Astrocyte (in vitro differentiated cells and primary cell): ENCODE data around the gene PRDM2. TPM values are rescaled to one million over a fixed set of nuclear protein-coding genes. Genes with fewer than 3 reads are reported as not detected.

Experiments
- DNase-seq: peaks from one replicate; pipeline ENCODE4 v3.0.0-alpha.2; 2010; ENCODE audit warnings: low read depth
- FAIRE-seq: peaks from 2 replicates; lab custom pipeline; 2011; peaks lifted over from hg19 to GRCh38; lab: Jason Lieb, UNC
- H2AFZ ChIP-seq: 2 replicates; pipeline ENCODE4 v1.6.0; 2012; ENCODE audit warnings: low read depth, low read length, inconsistent platforms
- H3K27ac ChIP-seq: 2 replicates; pipeline ENCODE4 v1.5.1; 2011; ENCODE audit warnings: low read depth, low read length, inconsistent platforms
- H3K27me3 ChIP-seq: 2 replicates; pipeline ENCODE4 v1.6.0; 2011; ENCODE audit warnings: low read length, inconsistent platforms; ENCODE audit not compliant: insufficient read depth
- H3K36me3 ChIP-seq: 2 replicates; pipeline ENCODE4 v1.5.1; 2011; ENCODE audit warnings: low read length, inconsistent platforms; ENCODE audit not compliant: insufficient read depth
- H3K4me1 ChIP-seq: 2 replicates; pipeline ENCODE4 v1.5.1; 2011; ENCODE audit warnings: low read length, inconsistent platforms; ENCODE audit not compliant: insufficient read depth
- H3K4me2 ChIP-seq: 2 replicates; pipeline ENCODE4 v1.6.0; 2012; ENCODE audit warnings: low read length, inconsistent platforms
- H3K4me3 ChIP-seq: 2 replicates; pipeline ENCODE4 v1.5.1; 2011; ENCODE audit warnings: low read depth, mild to moderate bottlenecking, low read length, inconsistent platforms; ENCODE audit not compliant: insufficient read depth
- H3K79me2 ChIP-seq: 2 replicates; pipeline ENCODE4 v1.6.0; 2012; ENCODE audit warnings: mild to moderate bottlenecking, low read length, inconsistent platforms; ENCODE audit not compliant: insufficient read depth
- H3K9ac ChIP-seq: 2 replicates; pipeline ENCODE4 v1.6.0; 2012; ENCODE audit warnings: mild to moderate bottlenecking, low read length, inconsistent platforms
- H3K9me3 ChIP-seq: 2 replicates; pipeline ENCODE4 v1.5.1; 2012; ENCODE audit warnings: low read depth, mild to moderate bottlenecking, low read length, inconsistent platforms; ENCODE audit not compliant: insufficient read depth
- H4K20me1 ChIP-seq: 2 replicates; pipeline ENCODE4 v1.6.0; 2012; ENCODE audit warnings: low read length, inconsistent platforms; ENCODE audit not compliant: insufficient read depth
- H3K27ac Mint-ChIP-seq: one replicate; pipeline ENCODE4 v1.8.0; 2021; ENCODE audit warnings: mild to moderate bottlenecking, mixed read lengths; ENCODE audit not compliant: unreplicated experiment
- H3K27me3 Mint-ChIP-seq: one replicate; pipeline ENCODE4 v1.8.0; 2021; ENCODE audit warnings: low read depth, mixed read lengths; ENCODE audit not compliant: unreplicated experiment
- H3K36me3 Mint-ChIP-seq: one replicate; pipeline ENCODE4 v1.8.0; 2021; ENCODE audit warnings: low read depth, mixed read lengths; ENCODE audit not compliant: unreplicated experiment
- H3K4me1 Mint-ChIP-seq: one replicate; pipeline ENCODE4 v1.8.0; 2021; ENCODE audit warnings: low read depth, mixed read lengths; ENCODE audit not compliant: unreplicated experiment
- H3K4me3 Mint-ChIP-seq: one replicate; pipeline ENCODE4 v1.8.0; 2021; ENCODE audit warnings: mild to moderate bottlenecking, moderate library complexity, mixed read lengths; ENCODE audit not compliant: unreplicated experiment
- H3K9me3 Mint-ChIP-seq: one replicate; pipeline ENCODE4 v1.8.0; 2021; ENCODE audit warnings: mild to moderate bottlenecking, mixed read lengths; ENCODE audit not compliant: unreplicated experiment
- EZH2 ChIP-seq: IDR thresholded peaks from 2 replicates; pipeline ENCODE4 v1.6.1; 2012; ENCODE audit warnings: mild to moderate bottlenecking, low read length, inconsistent platforms; ENCODE audit not compliant: insufficient read depth
- total RNA-seq: library from RNA; stranded (reverse); gene quantifications from 2 replicates; pipeline ENCODE4 v1.2.1, GENCODE V29; 2021
- TF ChIP-seq, protein P1 (sequence below): IDR thresholded peaks from 2 replicates; pipeline ENCODE4 v1.5.1; 2011; ENCODE audit warnings: low read depth, mild to moderate bottlenecking, inconsistent platforms, low read length, moderate library complexity; ENCODE audit not compliant: insufficient read depth

Gene PRDM2
- total RNA-seq, 1 donor from 2014 or later = 49.0 TPM

DNA sequence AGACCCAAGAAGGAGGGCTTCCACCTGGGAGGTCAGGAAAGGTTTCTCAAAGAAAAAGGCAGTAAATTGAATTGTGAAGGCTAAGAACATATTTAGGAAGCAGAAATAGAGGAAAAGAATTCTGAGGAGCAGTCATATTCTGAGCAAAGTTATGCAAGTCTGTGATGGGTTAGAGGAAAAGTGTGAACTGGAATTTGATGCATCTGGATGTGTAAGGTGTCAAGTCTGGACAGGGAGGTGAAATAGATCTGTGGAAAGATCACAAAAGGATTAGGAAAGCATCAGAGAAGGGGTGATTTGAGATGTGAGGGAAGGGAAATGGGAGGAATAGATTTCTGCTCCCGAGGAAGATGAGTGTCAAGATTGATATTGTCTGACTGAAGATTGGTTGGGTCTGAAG, 18.1 kb upstream of the PRDM2 start:
- H3K27me3 Mint-ChIP-seq = peaks cover 20% of the 10 kb centered on the region
- H3K9ac ChIP-seq = no peak overlapping the region
- peaks cover 3% of the 10 kb centered on the region for H3K9me3 Mint-ChIP-seq
- no peaks in the 10 kb centered on the region for H4K20me1 ChIP-seq
- no peaks in the 10 kb centered on the region for H3K9me3 ChIP-seq
- no peaks in the 10 kb centered on the region for H3K79me2 ChIP-seq
- no peak overlapping the region for H3K4me3 Mint-ChIP-seq
- TF ChIP-seq, protein P1, sequence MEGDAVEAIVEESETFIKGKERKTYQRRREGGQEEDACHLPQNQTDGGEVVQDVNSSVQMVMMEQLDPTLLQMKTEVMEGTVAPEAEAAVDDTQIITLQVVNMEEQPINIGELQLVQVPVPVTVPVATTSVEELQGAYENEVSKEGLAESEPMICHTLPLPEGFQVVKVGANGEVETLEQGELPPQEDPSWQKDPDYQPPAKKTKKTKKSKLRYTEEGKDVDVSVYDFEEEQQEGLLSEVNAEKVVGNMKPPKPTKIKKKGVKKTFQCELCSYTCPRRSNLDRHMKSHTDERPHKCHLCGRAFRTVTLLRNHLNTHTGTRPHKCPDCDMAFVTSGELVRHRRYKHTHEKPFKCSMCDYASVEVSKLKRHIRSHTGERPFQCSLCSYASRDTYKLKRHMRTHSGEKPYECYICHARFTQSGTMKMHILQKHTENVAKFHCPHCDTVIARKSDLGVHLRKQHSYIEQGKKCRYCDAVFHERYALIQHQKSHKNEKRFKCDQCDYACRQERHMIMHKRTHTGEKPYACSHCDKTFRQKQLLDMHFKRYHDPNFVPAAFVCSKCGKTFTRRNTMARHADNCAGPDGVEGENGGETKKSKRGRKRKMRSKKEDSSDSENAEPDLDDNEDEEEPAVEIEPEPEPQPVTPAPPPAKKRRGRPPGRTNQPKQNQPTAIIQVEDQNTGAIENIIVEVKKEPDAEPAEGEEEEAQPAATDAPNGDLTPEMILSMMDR = no peak
- no peak for TF ChIP-seq EZH2
- no peak overlapping the region for H2AFZ ChIP-seq
- no peaks in the 10 kb centered on the region for H3K36me3 Mint-ChIP-seq
- no peaks in the 10 kb centered on the region for H3K4me1 Mint-ChIP-seq
- FAIRE-seq (no peak), DNase-seq (no peak)
- no peaks in the 10 kb centered on the region for H3K27me3 ChIP-seq
- no peaks in the 10 kb centered on the region for H3K4me1 ChIP-seq
- no peak overlapping the region for H3K27ac Mint-ChIP-seq
- no peak overlapping the region for H3K4me3 ChIP-seq
- H3K36me3 ChIP-seq = no peaks in the 10 kb centered on the region
- H3K27ac ChIP-seq = no peak overlapping the region
- H3K4me2 ChIP-seq = no peak overlapping the region

DNA sequence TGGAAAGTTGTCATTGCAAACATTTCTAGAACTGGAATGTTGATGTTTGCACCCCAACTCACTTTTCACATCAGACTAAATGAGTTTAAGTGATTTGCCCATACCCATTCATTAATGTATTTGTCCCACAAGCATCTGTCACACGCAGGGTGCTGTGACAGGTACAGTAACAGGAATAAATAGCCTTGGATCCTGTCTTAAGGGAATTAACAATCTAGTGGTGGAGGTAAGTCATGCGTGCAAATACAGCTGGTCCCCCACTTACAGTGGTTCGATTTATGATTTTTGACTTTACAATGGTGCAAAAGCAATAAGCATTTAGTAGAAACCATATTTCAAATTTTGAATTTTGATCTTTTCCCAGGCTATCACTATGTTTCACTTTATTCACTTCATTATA, 17.5 kb upstream of the PRDM2 start:
- H3K27me3 Mint-ChIP-seq = peaks cover 20% of the 10 kb centered on the region
- H3K27me3 ChIP-seq = no peaks in the 10 kb centered on the region
- no peak for DNase-seq
- H3K9ac ChIP-seq = no peak overlapping the region
- H2AFZ ChIP-seq = no peak overlapping the region
- TF ChIP-seq EZH2 = no peak
- TF ChIP-seq, protein P1 = no peak
- no peaks in the 10 kb centered on the region for H3K4me1 ChIP-seq
- no peaks in the 10 kb centered on the region for H3K9me3 ChIP-seq
- no peaks in the 10 kb centered on the region for H4K20me1 ChIP-seq
- H3K4me3 Mint-ChIP-seq = no peak overlapping the region
- FAIRE-seq = no peak
- no peak overlapping the region for H3K27ac ChIP-seq
- H3K4me2 ChIP-seq = no peak overlapping the region
- H3K36me3 ChIP-seq = no peaks in the 10 kb centered on the region
- no peaks in the 10 kb centered on the region for H3K36me3 Mint-ChIP-seq
- H3K27ac Mint-ChIP-seq = no peak overlapping the region
- H3K79me2 ChIP-seq = no peaks in the 10 kb centered on the region
- peaks cover 3% of the 10 kb centered on the region for H3K9me3 Mint-ChIP-seq
- H3K4me3 ChIP-seq = no peak overlapping the region
- no peaks in the 10 kb centered on the region for H3K4me1 Mint-ChIP-seq

DNA sequence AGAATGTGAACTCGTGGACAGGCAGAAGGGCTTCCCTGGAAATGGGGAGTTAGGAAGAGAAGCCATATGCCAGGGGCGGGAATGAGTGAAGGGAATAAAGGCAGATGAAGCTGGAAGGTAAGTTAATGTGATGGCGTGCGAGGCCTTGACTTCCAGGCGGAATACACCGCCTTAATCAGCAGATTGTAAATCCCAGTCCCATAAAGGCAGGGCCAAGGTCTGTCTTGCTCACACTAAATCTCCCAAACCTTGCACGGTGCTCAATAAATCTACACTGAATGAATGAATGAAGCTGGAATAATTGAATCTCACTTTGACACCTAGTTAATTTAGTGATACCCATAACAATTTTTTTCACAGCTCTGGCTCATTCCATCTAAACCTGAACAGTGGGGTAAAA, 16.8 kb upstream of the PRDM2 start:
- Histone ChIP-seq H3K27me3 (no peaks in the 10 kb centered on the region), H3K79me2 (no peaks in the 10 kb centered on the region), H3K9ac (no peak overlapping the region), H3K36me3 (no peaks in the 10 kb centered on the region), H3K4me2 (no peak overlapping the region), H4K20me1 (no peaks in the 10 kb centered on the region), H2AFZ (no peak overlapping the region), H3K4me1 (no peaks in the 10 kb centered on the region), H3K4me3 (no peak overlapping the region), H3K27ac (no peak overlapping the region), H3K9me3 (no peaks in the 10 kb centered on the region)
- Mint-ChIP-seq H3K27ac (no peak overlapping the region), H3K4me1 (no peaks in the 10 kb centered on the region), H3K9me3 (peaks cover 3% of the 10 kb centered on the region), H3K4me3 (no peak overlapping the region), H3K36me3 (no peaks in the 10 kb centered on the region), H3K27me3 (peaks cover 16% of the 10 kb centered on the region)
- DNase-seq (no peak), FAIRE-seq (no peak)
- TF ChIP-seq, protein P1 = no peak
- no peak for TF ChIP-seq EZH2
